Epithelial cell of proximal tubule (primary cell): ENCODE results near the gene SGCA. TPM values are rescaled to one million over a fixed set of nuclear protein-coding genes. Genes with fewer than 3 reads are reported as not detected.

Source experiments
- DNase-seq: peaks from one replicate; pipeline ENCODE4 v3.0.0-alpha.2; 2011; ENCODE audit warnings: low read depth
- H3K4me3 ChIP-seq: 2 replicates; pipeline ENCODE4 v1.5.1; 2011; ENCODE audit warnings: low read depth, mild to moderate bottlenecking, low read length
- total RNA-seq: library from RNA; depleted of rRNA; stranded (reverse); fragments of >200 nt; gene quantifications from 2 replicates; pipeline ENCODE4 v1.2.3, GENCODE V29; 2015
- TF ChIP-seq, protein P1 (sequence below): conservative IDR thresholded peaks from 2 replicates; pipeline ENCODE4 v1.5.1; 2012; ENCODE audit warnings: low read depth, mild to moderate bottlenecking, low read length

Gene SGCA
- total RNA-seq, 1 donor from 2014 or later = 0.69 TPM

DNA sequence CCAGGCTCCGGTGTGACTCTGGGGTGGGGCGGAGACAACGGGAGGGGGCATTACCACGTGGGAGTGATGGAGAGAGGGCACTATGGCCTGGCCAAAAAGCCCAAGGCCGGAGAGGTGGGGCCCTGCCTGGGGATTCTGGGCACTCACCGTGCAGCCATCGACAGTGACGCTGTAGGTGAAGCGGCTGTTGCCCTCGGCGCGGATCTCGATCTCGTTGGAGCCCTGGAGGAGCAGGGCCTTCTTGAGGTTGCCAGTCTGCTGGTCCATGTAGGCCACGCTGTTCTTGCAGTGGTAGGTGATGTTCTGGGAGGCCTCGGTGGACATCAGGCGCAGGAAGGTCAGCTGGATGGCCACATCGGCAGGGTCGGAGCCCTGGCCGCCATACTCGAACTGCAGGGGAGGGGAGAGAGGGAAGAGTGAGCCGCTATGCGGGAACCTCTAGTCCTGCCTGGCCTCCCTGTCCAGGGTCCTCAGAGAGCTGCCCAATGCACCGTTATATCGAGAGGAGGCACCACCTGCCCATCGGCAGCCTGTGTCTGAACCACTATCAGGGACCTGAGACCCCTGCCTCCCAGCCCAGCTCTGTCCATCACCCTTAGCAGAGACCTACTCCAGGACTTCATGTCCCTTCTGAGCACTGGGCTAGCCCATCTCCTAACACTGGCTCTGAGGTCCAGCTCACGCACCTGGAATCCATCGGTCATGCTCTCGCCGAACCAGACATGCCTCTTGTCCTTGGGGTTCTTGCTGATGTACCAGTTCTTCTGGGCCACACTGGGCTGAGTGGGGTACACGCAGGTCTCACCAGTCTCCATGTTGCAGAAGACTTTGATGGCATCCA, 20.0 kb downstream of the SGCA start:
- no peak overlapping the region for H3K4me3 ChIP-seq
- TF ChIP-seq, protein P1, sequence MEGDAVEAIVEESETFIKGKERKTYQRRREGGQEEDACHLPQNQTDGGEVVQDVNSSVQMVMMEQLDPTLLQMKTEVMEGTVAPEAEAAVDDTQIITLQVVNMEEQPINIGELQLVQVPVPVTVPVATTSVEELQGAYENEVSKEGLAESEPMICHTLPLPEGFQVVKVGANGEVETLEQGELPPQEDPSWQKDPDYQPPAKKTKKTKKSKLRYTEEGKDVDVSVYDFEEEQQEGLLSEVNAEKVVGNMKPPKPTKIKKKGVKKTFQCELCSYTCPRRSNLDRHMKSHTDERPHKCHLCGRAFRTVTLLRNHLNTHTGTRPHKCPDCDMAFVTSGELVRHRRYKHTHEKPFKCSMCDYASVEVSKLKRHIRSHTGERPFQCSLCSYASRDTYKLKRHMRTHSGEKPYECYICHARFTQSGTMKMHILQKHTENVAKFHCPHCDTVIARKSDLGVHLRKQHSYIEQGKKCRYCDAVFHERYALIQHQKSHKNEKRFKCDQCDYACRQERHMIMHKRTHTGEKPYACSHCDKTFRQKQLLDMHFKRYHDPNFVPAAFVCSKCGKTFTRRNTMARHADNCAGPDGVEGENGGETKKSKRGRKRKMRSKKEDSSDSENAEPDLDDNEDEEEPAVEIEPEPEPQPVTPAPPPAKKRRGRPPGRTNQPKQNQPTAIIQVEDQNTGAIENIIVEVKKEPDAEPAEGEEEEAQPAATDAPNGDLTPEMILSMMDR = no peak
- DNase-seq = no peak

DNA sequence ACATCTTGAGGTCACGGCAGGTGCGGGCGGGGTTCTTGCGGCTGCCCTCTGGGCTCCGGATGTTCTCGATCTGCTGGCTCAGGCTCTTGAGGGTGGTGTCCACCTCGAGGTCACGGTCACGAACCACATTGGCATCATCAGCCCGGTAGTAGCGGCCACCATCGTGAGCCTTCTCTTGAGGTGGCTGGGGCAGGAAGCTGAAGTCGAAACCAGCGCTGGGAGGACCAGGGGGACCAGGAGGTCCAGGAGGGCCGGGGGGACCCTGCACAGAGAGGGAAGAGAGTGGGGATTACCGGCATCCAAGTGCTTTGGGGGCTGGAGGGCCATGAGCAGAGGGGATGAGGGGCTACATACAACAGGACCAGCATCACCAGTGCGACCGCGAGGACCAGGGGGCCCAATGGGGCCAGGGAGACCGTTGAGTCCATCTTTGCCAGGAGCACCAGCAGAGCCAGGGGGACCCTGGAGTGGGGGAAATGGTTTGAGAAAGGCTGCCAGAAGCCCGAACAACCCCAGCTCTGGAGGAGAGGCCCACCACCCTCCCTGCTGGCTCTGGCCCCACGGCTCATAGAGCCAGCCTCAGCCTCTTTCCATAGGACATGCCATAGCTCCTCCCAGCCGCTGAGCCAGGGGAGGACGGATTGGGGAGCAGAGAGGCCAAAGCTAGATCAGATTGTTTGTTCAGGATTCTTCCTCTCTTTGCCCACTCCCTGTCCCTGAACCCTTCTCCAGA, 21.0 kb downstream of the SGCA start:
- no peak for DNase-seq
- H3K4me3 ChIP-seq = no peak overlapping the region
- TF ChIP-seq, protein P1 = no peak

DNA sequence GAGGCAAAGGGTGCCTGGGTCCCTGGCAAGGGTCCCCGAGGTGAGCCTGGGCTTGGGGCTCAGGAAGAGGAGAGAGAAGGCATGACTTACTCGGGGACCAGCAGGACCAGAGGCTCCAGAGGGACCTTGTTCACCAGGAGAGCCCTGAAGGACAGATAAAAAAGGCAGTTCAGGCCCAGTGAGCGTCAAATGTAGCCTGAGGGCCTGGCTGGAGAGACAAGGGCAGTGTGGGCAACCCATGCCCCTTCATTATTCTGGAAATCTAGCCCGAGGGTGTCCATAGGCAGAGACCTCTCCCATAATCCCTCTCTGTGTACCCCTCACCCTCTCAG, 21.6 kb downstream of the SGCA start:
- no peak for DNase-seq
- H3K4me3 ChIP-seq = no peak overlapping the region
- TF ChIP-seq, protein P1 = no peak

DNA sequence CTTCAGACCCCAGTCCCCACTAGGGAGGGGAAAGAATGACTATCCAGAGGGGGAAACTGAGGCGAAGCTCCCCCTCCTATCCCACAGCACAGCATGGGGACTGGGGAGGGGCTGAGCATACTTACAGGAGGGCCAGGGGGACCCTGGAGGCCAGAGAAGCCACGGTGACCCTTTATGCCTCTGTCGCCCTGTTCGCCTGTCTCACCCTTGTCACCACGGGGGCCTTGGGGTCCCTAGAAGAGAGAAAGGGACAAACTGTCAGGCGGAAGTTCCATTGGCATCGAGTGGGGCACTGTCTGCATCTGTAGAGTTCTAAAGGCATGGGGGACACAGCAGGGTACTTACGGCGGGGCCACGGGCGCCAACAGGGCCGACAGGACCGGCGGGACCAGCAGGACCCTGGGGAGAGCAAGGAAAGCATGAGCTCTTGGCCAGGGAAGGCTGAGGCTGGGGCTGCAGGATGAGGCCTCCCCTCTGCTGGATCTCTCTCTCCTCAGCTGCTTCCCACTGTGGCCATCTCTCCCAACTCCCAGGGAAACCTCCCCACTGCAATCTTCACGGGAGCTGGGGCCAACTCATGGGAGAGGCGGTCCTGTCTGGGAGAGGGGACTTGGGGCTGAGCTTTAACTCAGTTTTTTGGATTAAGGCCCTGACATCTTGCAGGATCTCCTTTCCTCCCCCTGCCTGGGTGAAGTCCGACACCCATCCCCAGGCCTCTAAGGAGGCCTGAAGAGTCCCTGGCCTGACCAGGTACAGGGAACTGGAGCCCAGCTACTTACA, 22.1 kb downstream of the SGCA start:
- DNase-seq = no peak
- TF ChIP-seq, protein P1 = no peak
- H3K4me3 ChIP-seq = no peak overlapping the region

DNA sequence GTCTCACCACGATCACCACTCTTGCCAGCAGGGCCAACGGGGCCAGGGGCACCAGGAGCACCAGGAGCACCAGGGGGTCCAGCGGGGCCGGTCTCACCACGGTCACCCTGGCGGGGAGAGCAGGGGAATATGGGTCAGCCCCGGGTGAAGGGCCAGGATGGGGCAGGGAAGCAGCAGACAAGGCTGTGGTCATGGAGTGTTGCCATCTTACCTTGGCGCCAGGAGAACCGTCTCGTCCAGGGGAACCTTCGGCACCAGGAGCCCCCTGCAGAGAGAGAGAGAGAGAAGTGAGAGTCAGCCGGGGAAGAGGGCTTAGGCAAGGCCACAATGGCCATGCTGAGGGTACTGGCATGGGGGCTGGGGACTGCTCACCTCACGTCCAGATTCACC, 22.7 kb downstream of the SGCA start:
- TF ChIP-seq, protein P1 = no peak
- DNase-seq = no peak
- H3K4me3 ChIP-seq = no peak overlapping the region

DNA sequence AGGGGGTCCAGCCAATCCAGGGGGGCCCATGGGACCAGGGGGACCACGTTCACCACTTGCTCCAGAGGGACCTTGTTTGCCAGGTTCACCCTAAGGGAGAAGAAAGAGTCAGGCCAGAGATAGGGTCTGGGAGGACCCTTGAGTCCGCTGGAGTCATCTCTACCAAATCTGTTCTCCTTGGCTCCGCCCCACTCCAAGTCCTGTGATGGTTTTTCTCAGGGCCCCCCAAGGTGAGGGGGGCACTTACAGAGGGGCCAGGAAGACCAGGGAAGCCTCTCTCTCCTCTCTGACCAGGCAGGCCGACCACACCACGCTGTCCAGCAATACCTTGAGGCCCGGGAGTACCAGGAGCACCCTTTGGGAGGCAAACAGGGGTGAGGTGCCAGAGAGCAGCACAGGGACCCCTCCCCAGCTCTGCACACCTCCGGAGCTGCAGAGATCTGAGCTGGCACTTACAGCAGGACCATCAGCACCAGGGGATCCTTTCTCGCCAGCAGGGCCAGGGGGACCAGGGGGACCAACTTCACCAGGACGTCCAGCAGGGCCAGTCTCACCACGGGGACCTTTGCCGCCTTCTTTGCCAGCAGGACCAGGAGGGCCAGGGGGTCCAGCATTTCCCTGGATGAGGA, 23.2 kb downstream of the SGCA start:
- TF ChIP-seq, protein P1 = no peak
- DNase-seq = no peak
- no peak overlapping the region for H3K4me3 ChIP-seq
